Amniotic epithelial cell (primary cell): ENCODE measurements around the gene NELFA.
A peak's percentile ranks its signal among the peaks of the same experiment; 100 is the strongest.
"Not testable (repeated sequence)": the region's sequence is repeated elsewhere in the genome, so short reads cannot be mapped to it uniquely, and the experiment has no call there.

Experiments used
- DNase-seq: peaks from one replicate; pipeline ENCODE4 v3.0.0-alpha.2; 2010; ENCODE audit warnings: low read depth

The NELFA gene

GRCh38 chr4:2040391-2041238 is 31.8 kb upstream of the NELFA start:
- DNase-seq, result no peak

- DNase-seq, result no peak
Observed at GRCh38 chr4:2036866-2037265, 28.1 kb upstream of the NELFA start.

- no peak for DNase-seq
Observed at GRCh38 chr4:2036327-2036726, 27.6 kb upstream of the NELFA start.

- DNase-seq, result not testable (repeated sequence)
Observed at GRCh38 chr4:2031161-2031560, 22.4 kb upstream of the NELFA start.

- DNase-seq, result not testable (repeated sequence)
Observed at GRCh38 chr4:2027120-2027519, 18.3 kb upstream of the NELFA start.

GRCh38 chr4:2025817-2026216 is 17.0 kb upstream of the NELFA start:
- no peak for DNase-seq

GRCh38 chr4:2024683-2025082 is 15.9 kb upstream of the NELFA start:
- peak; percentile 44 for DNase-seq

- peak; percentile 98 for DNase-seq
Observed at GRCh38 chr4:2021358-2022018, 12.7 kb upstream of the NELFA start.

GRCh38 chr4:2015008-2015407 is 6.2 kb upstream of the NELFA start:
- DNase-seq, result no peak

- peak; percentile 79 for DNase-seq
Observed at GRCh38 chr4:2011583-2011982, 2.8 kb upstream of the NELFA start.

GRCh38 chr4:2009651-2010233 is 968 bp upstream of the NELFA start:
- peak; percentile 53 for DNase-seq

GRCh38 chr4:2008671-2008920 is 178 bp downstream of the NELFA start:
- no peak for DNase-seq

GRCh38 chr4:2007804-2008670 is 737 bp downstream of the NELFA start:
- DNase-seq, result no peak

- no peak for DNase-seq
Observed at GRCh38 chr4:2006956-2007653, 1.7 kb downstream of the NELFA start.

- DNase-seq, result no peak
Observed at GRCh38 chr4:2006367-2006766, 2.4 kb downstream of the NELFA start.

GRCh38 chr4:2003361-2003760 is 5.4 kb downstream of the NELFA start:
- not testable (repeated sequence) for DNase-seq

GRCh38 chr4:1999308-1999707 is 9.5 kb downstream of the NELFA start:
- DNase-seq, result not testable (repeated sequence)

- no peak for DNase-seq
Observed at GRCh38 chr4:1998296-1998695, 10.5 kb downstream of the NELFA start.

- no peak for DNase-seq
Observed at GRCh38 chr4:1997712-1998111, 11.1 kb downstream of the NELFA start.

GRCh38 chr4:1996866-1997611 is 11.7 kb downstream of the NELFA start:
- no peak for DNase-seq

GRCh38 chr4:1994938-1995337 is 13.8 kb downstream of the NELFA start:
- no peak for DNase-seq
